AG04450 (cell line): ENCODE data around the gene SLC12A2. TPM values are rescaled to one million over a fixed set of nuclear protein-coding genes. Genes with fewer than 3 reads are reported as not detected.

ENCODE experiments used
- CTCF ChIA-PET: fragments of 300-600, 350-600 bp; formaldehyde crosslinking; extraction: SDS; loops from one replicate; lab custom pipeline; 2022; ENCODE audit warnings: antibody characterized with exemption, inconsistent platforms; lab: Charles Lee
- POLR2A ChIA-PET: fragments of 350-600 bp; formaldehyde crosslinking; extraction: SDS; loops from one replicate; lab custom pipeline; 2021; ENCODE audit warnings: antibody characterized with exemption, inconsistent platforms; lab: Yijun Ruan, JAX
- DNase-seq: peaks from one replicate; pipeline ENCODE4 v3.0.0-alpha.2; 2011; ENCODE audit warnings: low read depth, low spot score
- H3K27ac ChIP-seq: one replicate; pipeline ENCODE4 v1.5.1; 2012; ENCODE audit warnings: low read depth, low read length, control low read depth
- H3K27me3 ChIP-seq: one replicate; pipeline ENCODE4 v1.6.0; 2012; ENCODE audit warnings: low read length; ENCODE audit not compliant: control insufficient read depth, insufficient read depth
- H3K4me3 ChIP-seq: 2 replicates; pipeline ENCODE4 v1.5.1; 2011; ENCODE audit warnings: mild to moderate bottlenecking, low read depth, low read length, control low read depth
- H3K9me3 ChIP-seq: 2 replicates; pipeline ENCODE4 v1.5.1; 2012; ENCODE audit warnings: low read length; ENCODE audit not compliant: control insufficient read depth, insufficient read depth
- polyA plus RNA-seq: library from polyadenylated mRNA; depleted of rRNA; stranded (reverse); fragments of >200 nt; gene quantifications from 2 replicates; pipeline ENCODE4 v1.2.3, GENCODE V29; 2011
- TF ChIP-seq, protein P1 (sequence below): IDR thresholded peaks from 2 replicates; pipeline ENCODE4 v1.5.1; 2011; ENCODE audit warnings: low read depth, low read length, control low read depth, inconsistent platforms

Gene SLC12A2
- polyA plus RNA-seq, 1 experiment = 10.5 TPM

- no peaks in the 10 kb centered on the region for H3K27me3 ChIP-seq
- CTCF ChIA-PET = no interaction called here
- TF ChIP-seq, protein P1, sequence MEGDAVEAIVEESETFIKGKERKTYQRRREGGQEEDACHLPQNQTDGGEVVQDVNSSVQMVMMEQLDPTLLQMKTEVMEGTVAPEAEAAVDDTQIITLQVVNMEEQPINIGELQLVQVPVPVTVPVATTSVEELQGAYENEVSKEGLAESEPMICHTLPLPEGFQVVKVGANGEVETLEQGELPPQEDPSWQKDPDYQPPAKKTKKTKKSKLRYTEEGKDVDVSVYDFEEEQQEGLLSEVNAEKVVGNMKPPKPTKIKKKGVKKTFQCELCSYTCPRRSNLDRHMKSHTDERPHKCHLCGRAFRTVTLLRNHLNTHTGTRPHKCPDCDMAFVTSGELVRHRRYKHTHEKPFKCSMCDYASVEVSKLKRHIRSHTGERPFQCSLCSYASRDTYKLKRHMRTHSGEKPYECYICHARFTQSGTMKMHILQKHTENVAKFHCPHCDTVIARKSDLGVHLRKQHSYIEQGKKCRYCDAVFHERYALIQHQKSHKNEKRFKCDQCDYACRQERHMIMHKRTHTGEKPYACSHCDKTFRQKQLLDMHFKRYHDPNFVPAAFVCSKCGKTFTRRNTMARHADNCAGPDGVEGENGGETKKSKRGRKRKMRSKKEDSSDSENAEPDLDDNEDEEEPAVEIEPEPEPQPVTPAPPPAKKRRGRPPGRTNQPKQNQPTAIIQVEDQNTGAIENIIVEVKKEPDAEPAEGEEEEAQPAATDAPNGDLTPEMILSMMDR = no peak
- no peak for DNase-seq
- no peaks in the 10 kb centered on the region for H3K9me3 ChIP-seq
- no peak overlapping the region for H3K27ac ChIP-seq
- H3K4me3 ChIP-seq = no peak overlapping the region
- POLR2A ChIA-PET = no interaction called here
Observed at GRCh38 chr5:128109766-128110165, 26.2 kb downstream of the SLC12A2 start.

DNA sequence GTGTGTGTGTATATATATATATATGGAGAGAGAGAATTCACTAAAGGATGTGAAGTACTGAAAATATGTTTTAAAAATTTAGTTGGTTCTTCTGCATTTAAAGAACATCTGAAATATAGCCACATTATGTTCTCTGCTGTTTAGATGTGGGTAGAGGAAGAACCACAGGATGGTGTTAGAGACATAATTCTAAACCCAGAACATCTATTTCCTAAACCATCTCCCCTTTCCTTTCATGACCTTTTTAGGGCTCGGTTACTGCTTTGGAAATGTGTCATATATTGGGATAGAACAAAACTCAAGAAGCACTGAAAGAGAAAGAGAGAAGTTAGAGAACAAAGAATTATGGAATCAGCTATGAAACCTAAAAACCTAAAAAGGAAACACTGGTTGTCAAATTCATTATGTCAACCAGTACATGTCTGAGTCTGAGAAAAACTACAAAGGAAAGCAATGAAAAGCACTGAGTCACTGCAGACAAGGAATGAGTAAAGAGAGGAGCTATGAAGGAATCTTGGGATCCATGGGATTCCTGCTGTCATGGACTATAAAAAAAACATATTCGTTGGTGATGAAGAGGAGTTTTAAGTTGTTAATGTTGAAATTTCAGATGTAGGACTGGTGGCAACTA, 28.4 kb downstream of the SLC12A2 start:
- CTCF ChIA-PET = interaction anchor here (0.9 kb wide), 1 partner anchor 234 kb away, joined by 3 read pairs; no protein-coding TSS in a partner anchor
- POLR2A ChIA-PET = no interaction called here
- H3K9me3 ChIP-seq = no peaks in the 10 kb centered on the region
- H3K27me3 ChIP-seq = no peaks in the 10 kb centered on the region
- no peak overlapping the region for H3K4me3 ChIP-seq
- DNase-seq = peak; percentile 10
- no peak overlapping the region for H3K27ac ChIP-seq
- TF ChIP-seq, protein P1 = no peak

GRCh38 chr5:128116445-128116844, 32.9 kb downstream of the SLC12A2 start:
- no peak for DNase-seq
- Histone ChIP-seq H3K9me3 (no peaks in the 10 kb centered on the region), H3K27ac (no peak overlapping the region), H3K4me3 (no peak overlapping the region), H3K27me3 (no peaks in the 10 kb centered on the region)
- ChIA-PET POLR2A (no interaction called here), CTCF (interaction anchor here (1.0 kb wide), 1 partner anchor 16 kb away, joined by 3 read pairs; no protein-coding TSS in a partner anchor)
- TF ChIP-seq, protein P1 = no peak

- TF ChIP-seq, protein P1 = no peak
- H3K27ac ChIP-seq = no peak overlapping the region
- ChIA-PET CTCF (no interaction called here), POLR2A (no interaction called here)
- no peaks in the 10 kb centered on the region for H3K9me3 ChIP-seq
- H3K4me3 ChIP-seq = no peak overlapping the region
- DNase-seq = no peak
- H3K27me3 ChIP-seq = no peaks in the 10 kb centered on the region
Observed at GRCh38 chr5:128118214-128118613, 34.6 kb downstream of the SLC12A2 start.

DNA sequence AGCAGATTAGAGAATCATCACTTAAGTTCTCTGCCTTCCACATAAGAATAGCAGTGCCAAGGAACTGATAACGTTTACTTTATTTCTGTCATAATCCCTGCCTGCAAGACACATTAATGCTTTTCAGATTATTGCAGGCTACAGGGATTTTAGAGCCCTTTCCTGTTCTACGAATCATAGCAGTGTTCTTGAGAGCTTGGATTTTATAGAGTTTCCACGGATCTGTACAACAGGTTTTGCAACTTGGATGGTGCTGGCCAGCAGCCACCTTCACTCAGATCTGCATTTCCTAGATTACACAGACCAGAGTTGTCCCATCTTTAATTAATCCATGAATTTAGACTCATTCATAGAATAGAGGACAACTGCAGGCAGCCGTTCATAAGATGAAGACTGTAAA, 38.1 kb downstream of the SLC12A2 start:
- Histone ChIP-seq H3K27ac (no peak overlapping the region), H3K27me3 (no peaks in the 10 kb centered on the region), H3K4me3 (no peak overlapping the region), H3K9me3 (no peaks in the 10 kb centered on the region)
- DNase-seq = no peak
- TF ChIP-seq, protein P1 = no peak
- ChIA-PET CTCF (no interaction called here), POLR2A (no interaction called here)
